ENCODE measurements around the gene PPFIBP2. TPM values are rescaled to one million over a fixed set of nuclear protein-coding genes. Genes with fewer than 3 reads are reported as not detected.

PPFIBP2 gene
- total RNA-seq, 1 donor from 2014 or later: 65.8 TPM

- H3K36me3 ChIP-seq (ENCODE audit: control insufficient read depth in 3 of 3, insufficient read depth in 3 of 3, low read length in 3 of 3): no peaks in the 10 kb centered on the region
- H3K9ac ChIP-seq (ENCODE audit: low read depth in 1 of 3, low read length in 3 of 3): no peak overlapping the region
- H3K4me1 ChIP-seq (ENCODE audit: control insufficient read depth in 3 of 3, insufficient read depth in 3 of 3, low read length in 3 of 3): peaks cover 23 to 56% (median 26%) of the 10 kb centered on the region in 3 donors
- H3K27me3 ChIP-seq (ENCODE audit: control insufficient read depth in 3 of 3, insufficient read depth in 3 of 3, low read length in 3 of 3): no peaks in the 10 kb centered on the region
- no peak overlapping the region for H3K27ac ChIP-seq (ENCODE audit: low read depth, low read length)
- H3K4me3 ChIP-seq (ENCODE audit: low read length in 3 of 3): no peak overlapping the region
- no peaks in the 10 kb centered on the region for H3K9me3 ChIP-seq (ENCODE audit: control insufficient read depth in 3 of 3, low read length in 3 of 3)
Measured at GRCh38 chr11:7522546-7522945, 8.7 kb downstream of the PPFIBP2 start.

GRCh38 chr11:7523416-7524210 is 9.8 kb downstream of the PPFIBP2 start:
- H3K9me3 ChIP-seq (ENCODE audit: control insufficient read depth in 3 of 3, low read length in 3 of 3): no peaks in the 10 kb centered on the region
- H3K4me3 ChIP-seq (ENCODE audit: low read length in 3 of 3): peak overlapping the region in 1 of 3 donors; percentile 2
- peak overlapping the region; percentile 16 for H3K27ac ChIP-seq (ENCODE audit: low read depth, low read length)
- H3K27me3 ChIP-seq (ENCODE audit: control insufficient read depth in 3 of 3, insufficient read depth in 3 of 3, low read length in 3 of 3): no peaks in the 10 kb centered on the region
- H3K4me1 ChIP-seq (ENCODE audit: control insufficient read depth in 3 of 3, insufficient read depth in 3 of 3, low read length in 3 of 3): peaks cover 23 to 56% (median 26%) of the 10 kb centered on the region in 3 donors
- H3K9ac ChIP-seq (ENCODE audit: low read depth in 1 of 3, low read length in 3 of 3): peak overlapping the region in 1 of 3 donors; percentile 18
- H3K36me3 ChIP-seq (ENCODE audit: control insufficient read depth in 3 of 3, insufficient read depth in 3 of 3, low read length in 3 of 3): no peaks in the 10 kb centered on the region

GRCh38 chr11:7524462-7525235 is 10.8 kb downstream of the PPFIBP2 start:
- H3K36me3 ChIP-seq (ENCODE audit: control insufficient read depth in 3 of 3, insufficient read depth in 3 of 3, low read length in 3 of 3): no peaks in the 10 kb centered on the region
- H3K27me3 ChIP-seq (ENCODE audit: control insufficient read depth in 3 of 3, insufficient read depth in 3 of 3, low read length in 3 of 3): no peaks in the 10 kb centered on the region
- H3K9me3 ChIP-seq (ENCODE audit: control insufficient read depth in 3 of 3, low read length in 3 of 3): no peaks in the 10 kb centered on the region
- no peak overlapping the region for H3K4me3 ChIP-seq (ENCODE audit: low read length in 3 of 3)
- peaks cover 23 to 58% (median 31%) of the 10 kb centered on the region in 3 donors for H3K4me1 ChIP-seq (ENCODE audit: control insufficient read depth in 3 of 3, insufficient read depth in 3 of 3, low read length in 3 of 3)
- peak overlapping the region in 1 of 3 donors; percentile 33 for H3K9ac ChIP-seq (ENCODE audit: low read depth in 1 of 3, low read length in 3 of 3)
- peak overlapping the region; percentile 16 for H3K27ac ChIP-seq (ENCODE audit: low read depth, low read length)

GRCh38 chr11:7525424-7525823 is 11.6 kb downstream of the PPFIBP2 start:
- no peaks in the 10 kb centered on the region for H3K9me3 ChIP-seq (ENCODE audit: control insufficient read depth in 3 of 3, low read length in 3 of 3)
- H3K27ac ChIP-seq (ENCODE audit: low read depth, low read length): no peak overlapping the region
- no peaks in the 10 kb centered on the region for H3K27me3 ChIP-seq (ENCODE audit: control insufficient read depth in 3 of 3, insufficient read depth in 3 of 3, low read length in 3 of 3)
- H3K36me3 ChIP-seq (ENCODE audit: control insufficient read depth in 3 of 3, insufficient read depth in 3 of 3, low read length in 3 of 3): no peaks in the 10 kb centered on the region
- H3K4me3 ChIP-seq (ENCODE audit: low read length in 3 of 3): no peak overlapping the region
- no peak overlapping the region for H3K9ac ChIP-seq (ENCODE audit: low read depth in 1 of 3, low read length in 3 of 3)
- H3K4me1 ChIP-seq (ENCODE audit: control insufficient read depth in 3 of 3, insufficient read depth in 3 of 3, low read length in 3 of 3): peaks cover 27 to 62% (median 36%) of the 10 kb centered on the region in 3 donors

GRCh38 chr11:7527029-7527428 is 13.2 kb downstream of the PPFIBP2 start:
- peaks cover 33 to 55% (median 37%) of the 10 kb centered on the region in 3 donors for H3K4me1 ChIP-seq (ENCODE audit: control insufficient read depth in 3 of 3, insufficient read depth in 3 of 3, low read length in 3 of 3)
- no peaks in the 10 kb centered on the region for H3K36me3 ChIP-seq (ENCODE audit: control insufficient read depth in 3 of 3, insufficient read depth in 3 of 3, low read length in 3 of 3)
- no peaks in the 10 kb centered on the region for H3K9me3 ChIP-seq (ENCODE audit: control insufficient read depth in 3 of 3, low read length in 3 of 3)
- H3K9ac ChIP-seq (ENCODE audit: low read depth in 1 of 3, low read length in 3 of 3): no peak overlapping the region
- no peak overlapping the region for H3K27ac ChIP-seq (ENCODE audit: low read depth, low read length)
- no peak overlapping the region for H3K4me3 ChIP-seq (ENCODE audit: low read length in 3 of 3)
- H3K27me3 ChIP-seq (ENCODE audit: control insufficient read depth in 3 of 3, insufficient read depth in 3 of 3, low read length in 3 of 3): no peaks in the 10 kb centered on the region

GRCh38 chr11:7528514-7529049 is 14.8 kb downstream of the PPFIBP2 start:
- Histone ChIP-seq H3K4me1 (ENCODE audit: control insufficient read depth in 3 of 3, insufficient read depth in 3 of 3, low read length in 3 of 3) (peaks cover 25 to 42% (median 25%) of the 10 kb centered on the region in 3 donors), H3K9ac (ENCODE audit: low read depth in 1 of 3, low read length in 3 of 3) (no peak overlapping the region), H3K27me3 (ENCODE audit: control insufficient read depth in 3 of 3, insufficient read depth in 3 of 3, low read length in 3 of 3) (no peaks in the 10 kb centered on the region), H3K9me3 (ENCODE audit: control insufficient read depth in 3 of 3, low read length in 3 of 3) (no peaks in the 10 kb centered on the region), H3K36me3 (ENCODE audit: control insufficient read depth in 3 of 3, insufficient read depth in 3 of 3, low read length in 3 of 3) (no peaks in the 10 kb centered on the region), H3K4me3 (ENCODE audit: low read length in 3 of 3) (no peak overlapping the region), H3K27ac (ENCODE audit: low read depth, low read length) (no peak overlapping the region)

- Histone ChIP-seq H3K4me1 (ENCODE audit: control insufficient read depth in 3 of 3, insufficient read depth in 3 of 3, low read length in 3 of 3) (peaks cover 15 to 42% (median 20%) of the 10 kb centered on the region in 3 donors), H3K27ac (ENCODE audit: low read depth, low read length) (no peak overlapping the region), H3K9ac (ENCODE audit: low read depth in 1 of 3, low read length in 3 of 3) (no peak overlapping the region), H3K27me3 (ENCODE audit: control insufficient read depth in 3 of 3, insufficient read depth in 3 of 3, low read length in 3 of 3) (no peaks in the 10 kb centered on the region), H3K36me3 (ENCODE audit: control insufficient read depth in 3 of 3, insufficient read depth in 3 of 3, low read length in 3 of 3) (no peaks in the 10 kb centered on the region), H3K4me3 (ENCODE audit: low read length in 3 of 3) (no peak overlapping the region), H3K9me3 (ENCODE audit: control insufficient read depth in 3 of 3, low read length in 3 of 3) (no peaks in the 10 kb centered on the region)
Measured at GRCh38 chr11:7530013-7530640, 16.3 kb downstream of the PPFIBP2 start.

GRCh38 chr11:7531011-7531410 is 17.2 kb downstream of the PPFIBP2 start:
- Histone ChIP-seq H3K27ac (ENCODE audit: low read depth, low read length) (no peak overlapping the region), H3K9me3 (ENCODE audit: control insufficient read depth in 3 of 3, low read length in 3 of 3) (no peaks in the 10 kb centered on the region), H3K9ac (ENCODE audit: low read depth in 1 of 3, low read length in 3 of 3) (no peak overlapping the region), H3K4me1 (ENCODE audit: control insufficient read depth in 3 of 3, insufficient read depth in 3 of 3, low read length in 3 of 3) (peaks cover 15 to 41% (median 25%) of the 10 kb centered on the region in 3 donors), H3K4me3 (ENCODE audit: low read length in 3 of 3) (no peak overlapping the region), H3K27me3 (ENCODE audit: control insufficient read depth in 3 of 3, insufficient read depth in 3 of 3, low read length in 3 of 3) (no peaks in the 10 kb centered on the region), H3K36me3 (ENCODE audit: control insufficient read depth in 3 of 3, insufficient read depth in 3 of 3, low read length in 3 of 3) (no peaks in the 10 kb centered on the region)

GRCh38 chr11:7532405-7533145 is 18.8 kb downstream of the PPFIBP2 start:
- H3K9me3 ChIP-seq (ENCODE audit: control insufficient read depth in 3 of 3, low read length in 3 of 3): no peaks in the 10 kb centered on the region
- no peak overlapping the region for H3K4me3 ChIP-seq (ENCODE audit: low read length in 3 of 3)
- no peak overlapping the region for H3K27ac ChIP-seq (ENCODE audit: low read depth, low read length)
- H3K9ac ChIP-seq (ENCODE audit: low read depth in 1 of 3, low read length in 3 of 3): no peak overlapping the region
- H3K4me1 ChIP-seq (ENCODE audit: control insufficient read depth in 3 of 3, insufficient read depth in 3 of 3, low read length in 3 of 3): peaks cover 17 to 56% (median 29%) of the 10 kb centered on the region in 3 donors
- H3K27me3 ChIP-seq (ENCODE audit: control insufficient read depth in 3 of 3, insufficient read depth in 3 of 3, low read length in 3 of 3): no peaks in the 10 kb centered on the region
- no peaks in the 10 kb centered on the region for H3K36me3 ChIP-seq (ENCODE audit: control insufficient read depth in 3 of 3, insufficient read depth in 3 of 3, low read length in 3 of 3)
